HG02884 (cell line): ENCODE measurements around the gene RRP1B.
"Not testable (repeated sequence)": the region's sequence is repeated elsewhere in the genome, so short reads cannot be mapped to it uniquely, and the experiment has no call there.

ENCODE experiments used
- ATAC-seq: cut with Tn5 transposase; IDR thresholded peaks from one replicate; pipeline ENCODE4 v1.9.1; 2021; ENCODE audit warnings: mild to moderate bottlenecking, moderate library complexity; ENCODE audit not compliant: unreplicated experiment

Gene RRP1B, protein sequence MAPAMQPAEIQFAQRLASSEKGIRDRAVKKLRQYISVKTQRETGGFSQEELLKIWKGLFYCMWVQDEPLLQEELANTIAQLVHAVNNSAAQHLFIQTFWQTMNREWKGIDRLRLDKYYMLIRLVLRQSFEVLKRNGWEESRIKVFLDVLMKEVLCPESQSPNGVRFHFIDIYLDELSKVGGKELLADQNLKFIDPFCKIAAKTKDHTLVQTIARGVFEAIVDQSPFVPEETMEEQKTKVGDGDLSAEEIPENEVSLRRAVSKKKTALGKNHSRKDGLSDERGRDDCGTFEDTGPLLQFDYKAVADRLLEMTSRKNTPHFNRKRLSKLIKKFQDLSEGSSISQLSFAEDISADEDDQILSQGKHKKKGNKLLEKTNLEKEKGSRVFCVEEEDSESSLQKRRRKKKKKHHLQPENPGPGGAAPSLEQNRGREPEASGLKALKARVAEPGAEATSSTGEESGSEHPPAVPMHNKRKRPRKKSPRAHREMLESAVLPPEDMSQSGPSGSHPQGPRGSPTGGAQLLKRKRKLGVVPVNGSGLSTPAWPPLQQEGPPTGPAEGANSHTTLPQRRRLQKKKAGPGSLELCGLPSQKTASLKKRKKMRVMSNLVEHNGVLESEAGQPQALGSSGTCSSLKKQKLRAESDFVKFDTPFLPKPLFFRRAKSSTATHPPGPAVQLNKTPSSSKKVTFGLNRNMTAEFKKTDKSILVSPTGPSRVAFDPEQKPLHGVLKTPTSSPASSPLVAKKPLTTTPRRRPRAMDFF

DNA sequence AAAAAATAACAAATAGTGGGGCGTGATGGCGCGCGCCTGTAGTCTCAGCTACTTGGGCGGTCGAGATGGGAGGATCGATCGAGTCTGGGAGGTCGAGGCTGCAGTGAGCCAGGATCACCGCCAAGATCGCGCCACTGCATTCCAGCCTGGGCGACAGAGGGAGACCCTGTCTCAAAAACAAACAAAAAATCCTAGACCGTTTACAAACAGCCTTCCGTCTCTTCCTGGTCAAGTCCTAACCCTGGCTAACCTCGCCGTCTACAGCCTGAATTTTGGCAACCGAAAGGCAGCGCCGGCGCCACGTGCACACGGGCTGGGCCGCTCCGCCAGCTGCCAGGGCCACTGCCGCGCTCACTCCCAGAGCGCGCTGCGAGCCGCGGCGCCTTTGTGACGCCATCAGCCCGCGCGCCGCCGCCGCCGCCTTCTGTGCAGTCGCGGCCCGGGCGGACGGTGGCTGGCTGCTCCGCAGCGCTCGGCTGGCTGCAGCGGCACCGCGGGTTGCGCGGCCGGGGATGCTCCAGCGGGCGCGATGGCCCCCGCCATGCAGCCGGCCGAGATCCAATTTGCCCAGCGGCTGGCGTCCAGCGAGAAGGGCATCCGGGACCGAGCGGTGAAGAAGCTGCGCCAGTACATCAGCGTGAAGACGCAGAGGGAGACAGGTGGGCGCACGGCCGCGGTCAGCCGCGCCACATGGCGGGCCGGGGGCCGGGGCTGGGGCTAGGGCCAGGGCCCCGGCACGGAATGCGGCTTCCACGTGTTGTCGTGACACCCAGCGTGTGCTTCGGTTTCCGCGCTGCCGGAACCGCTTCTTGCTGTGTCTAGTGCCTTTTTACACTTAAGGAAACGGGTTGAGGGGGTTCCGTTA is at the start of gene RRP1B, which contains the start of gene HSF2BP:
Gene RRP1B (plus strand): TSS at position 425 of the 865 bp plus-strand sequence. CDS start 105 bp downstream, at position 530.
Gene HSF2BP (minus strand): TSS at position 353 of the 865 bp plus-strand sequence. CDS start 1,392 bp downstream, outside the sequence.
- peak; percentile 67 for ATAC-seq

- ATAC-seq: no peak
Observed at GRCh38 chr21:43611598-43612369, 47.6 kb upstream of the RRP1B start.

DNA sequence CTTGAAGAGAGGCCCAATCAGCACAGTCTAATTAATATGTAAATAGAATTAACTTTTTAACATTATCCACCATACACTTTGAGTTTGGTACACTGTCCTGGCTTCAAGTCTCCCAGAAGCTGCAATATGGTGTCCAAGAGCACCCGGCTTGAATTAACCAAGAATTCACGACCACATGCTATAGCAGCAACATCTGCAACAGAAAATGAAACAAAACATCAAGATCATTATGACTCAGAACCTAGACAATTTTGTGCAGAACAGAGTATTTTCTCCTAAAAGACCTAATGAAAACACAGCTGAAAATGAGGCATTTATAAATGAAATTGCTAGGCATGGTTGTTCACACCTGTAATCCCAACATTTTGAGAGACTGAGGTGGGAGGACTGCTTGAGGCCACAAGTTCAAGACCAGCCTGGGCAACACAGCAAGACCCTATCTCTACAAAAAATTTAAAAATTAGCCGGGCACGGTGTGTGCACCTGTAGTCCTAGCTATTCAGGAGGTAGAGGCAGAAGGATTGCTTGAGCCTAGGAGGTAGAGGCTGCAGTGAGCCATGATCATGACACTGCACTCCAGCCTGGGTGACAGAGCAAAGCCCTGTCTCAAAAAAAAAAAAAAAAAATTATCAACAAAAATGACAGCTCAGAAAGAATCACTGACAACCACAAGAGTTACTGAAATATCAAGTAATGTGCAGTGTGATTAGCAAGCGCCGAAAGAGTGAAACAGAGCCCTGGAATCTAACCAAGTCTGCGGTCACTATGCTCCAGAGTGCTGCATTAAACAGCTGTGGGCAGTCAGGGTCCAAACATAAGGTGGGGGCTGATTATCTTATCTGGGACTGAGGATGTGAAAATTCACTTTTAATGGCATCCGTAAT is 45.4 kb upstream of the RRP1B start:
- no peak for ATAC-seq

- ATAC-seq: no peak
Observed at GRCh38 chr21:43614839-43615238, 44.5 kb upstream of the RRP1B start.

DNA sequence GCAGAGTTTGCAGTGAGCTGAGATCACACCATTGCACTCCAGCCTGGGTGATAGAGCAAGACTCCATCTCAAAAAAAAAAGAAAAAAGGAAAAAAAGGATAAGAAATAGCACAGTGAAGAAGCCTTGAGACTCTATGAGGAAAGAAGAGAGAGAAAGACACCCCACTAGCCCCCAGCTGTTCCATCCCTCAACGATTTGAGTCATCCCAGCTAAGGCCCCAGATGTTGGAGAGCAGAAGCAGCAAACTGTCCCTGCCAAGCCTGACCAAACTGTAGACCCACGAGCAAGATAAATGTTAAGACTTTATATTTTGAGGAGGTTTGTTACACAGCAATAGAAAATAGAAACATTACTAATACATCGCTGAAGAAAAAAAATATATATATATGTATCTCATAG is 42.5 kb upstream of the RRP1B start:
- ATAC-seq: not testable (repeated sequence)

- ATAC-seq: no peak
Observed at GRCh38 chr21:43618940-43619339, 40.4 kb upstream of the RRP1B start.

- no peak for ATAC-seq
Observed at GRCh38 chr21:43619344-43619743, 40.0 kb upstream of the RRP1B start.

GRCh38 chr21:43619856-43620255 is 39.5 kb upstream of the RRP1B start:
- no peak for ATAC-seq

DNA sequence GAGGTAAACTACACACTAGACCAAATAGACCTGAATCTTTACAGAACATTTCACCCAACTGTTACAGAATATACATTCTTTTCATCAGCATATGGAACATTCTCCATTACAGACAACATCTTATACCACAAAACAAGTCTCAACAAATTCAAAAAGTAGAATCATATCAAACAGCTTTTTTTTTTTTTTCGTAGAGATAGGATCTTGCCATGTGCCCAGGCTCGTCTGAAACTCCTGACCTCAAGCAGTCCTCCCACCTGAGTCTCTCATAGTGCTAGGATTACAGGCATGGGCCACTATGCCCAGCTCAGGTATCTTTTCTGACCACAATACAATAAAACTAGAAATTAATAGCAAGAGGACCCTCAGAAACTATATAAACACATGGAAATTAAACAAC is 36.6 kb upstream of the RRP1B start:
- ATAC-seq: no peak

DNA sequence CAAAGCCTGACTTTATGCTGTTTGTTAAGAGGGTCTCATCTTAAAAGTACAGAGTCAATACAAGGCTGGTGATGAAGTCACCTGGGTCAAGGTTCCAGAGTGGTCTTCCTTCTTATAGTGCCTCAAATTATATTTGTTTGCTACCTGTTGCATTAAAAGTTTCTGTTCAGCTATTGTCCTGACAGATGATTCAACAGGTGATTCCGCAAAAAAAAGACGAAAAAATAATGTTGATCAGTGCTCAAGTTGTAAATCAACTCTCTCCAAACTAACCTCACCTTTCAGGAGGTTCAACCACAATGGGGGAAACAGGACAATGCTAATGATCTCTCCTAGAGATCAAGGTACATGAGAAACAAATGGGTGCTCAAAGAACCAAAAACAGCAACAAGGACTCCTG is 35.8 kb upstream of the RRP1B start:
- no peak for ATAC-seq

GRCh38 chr21:43624339-43624738 is 35.0 kb upstream of the RRP1B start:
- no peak for ATAC-seq

GRCh38 chr21:43626390-43626789 is 33.0 kb upstream of the RRP1B start:
- ATAC-seq: no peak

DNA sequence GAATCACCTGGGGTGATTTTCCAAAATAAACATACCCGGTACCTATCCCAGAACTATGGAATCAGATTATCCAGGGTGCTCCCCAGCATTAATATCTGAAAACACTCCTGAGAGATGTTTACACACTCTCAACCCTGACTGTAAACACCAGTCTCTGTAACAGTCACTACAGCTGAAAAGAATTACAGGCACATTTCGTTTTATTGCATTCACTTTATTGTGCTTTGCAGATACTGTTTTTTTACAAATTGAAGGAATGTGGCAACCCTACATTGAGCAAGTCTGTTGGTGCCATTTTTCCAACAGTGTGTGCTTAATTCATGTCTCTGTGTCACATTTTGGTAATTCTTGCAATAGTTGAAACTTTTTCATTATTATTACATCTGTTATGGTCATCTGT is 31.8 kb upstream of the RRP1B start:
- no peak for ATAC-seq

DNA sequence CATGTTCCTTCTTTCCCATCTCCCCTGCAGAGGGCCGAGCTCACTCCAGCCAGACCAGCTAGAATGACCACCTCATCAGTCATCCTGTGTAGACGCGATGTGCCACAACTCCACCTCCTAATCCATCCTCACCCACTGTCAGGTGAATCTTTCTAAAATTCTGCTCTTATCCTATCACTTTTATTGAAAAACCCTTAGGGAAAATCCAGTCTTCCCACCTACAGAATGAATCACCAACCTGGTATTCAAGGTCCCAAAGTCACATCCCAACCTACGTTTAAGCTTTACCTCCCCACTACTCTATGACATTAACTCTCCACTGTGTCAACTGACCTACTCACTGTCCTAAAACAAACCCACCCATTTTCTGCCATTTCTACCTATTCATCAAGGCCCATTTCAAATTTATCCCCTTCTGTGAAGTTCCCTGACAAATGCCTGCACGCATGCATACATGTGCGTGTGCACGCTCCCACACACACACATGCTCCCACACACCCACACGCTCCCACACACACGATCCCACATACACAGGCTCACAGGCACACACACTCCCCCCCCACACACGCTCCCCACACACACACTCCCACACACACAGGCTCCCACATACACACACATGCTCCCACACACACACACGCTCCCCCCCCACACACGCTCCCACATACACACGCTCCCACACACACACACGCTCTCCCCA is 27.8 kb upstream of the RRP1B start:
- no peak for ATAC-seq

- ATAC-seq: no peak
Observed at GRCh38 chr21:43632373-43632905, 26.9 kb upstream of the RRP1B start.

- no peak for ATAC-seq
Observed at GRCh38 chr21:43634618-43635017, 24.7 kb upstream of the RRP1B start.

DNA sequence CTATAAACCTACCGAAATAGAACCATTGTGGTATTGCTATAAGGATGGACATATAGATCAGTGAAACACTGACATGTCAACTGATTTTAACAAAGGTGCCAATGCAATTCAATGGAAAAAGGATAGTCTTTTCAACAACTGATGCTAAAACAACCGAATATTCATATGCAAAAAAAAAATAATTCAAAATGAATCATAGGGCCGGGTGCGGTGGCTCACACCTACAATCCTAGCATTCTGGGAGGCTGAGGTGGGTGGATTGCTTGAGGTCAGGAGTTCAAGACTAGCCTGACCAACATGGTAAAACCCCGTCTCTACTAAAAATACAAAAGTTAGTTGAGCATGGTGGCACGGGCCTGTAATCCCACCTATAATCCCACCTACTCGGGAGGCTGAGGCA is 23.9 kb upstream of the RRP1B start:
- ATAC-seq: no peak

DNA sequence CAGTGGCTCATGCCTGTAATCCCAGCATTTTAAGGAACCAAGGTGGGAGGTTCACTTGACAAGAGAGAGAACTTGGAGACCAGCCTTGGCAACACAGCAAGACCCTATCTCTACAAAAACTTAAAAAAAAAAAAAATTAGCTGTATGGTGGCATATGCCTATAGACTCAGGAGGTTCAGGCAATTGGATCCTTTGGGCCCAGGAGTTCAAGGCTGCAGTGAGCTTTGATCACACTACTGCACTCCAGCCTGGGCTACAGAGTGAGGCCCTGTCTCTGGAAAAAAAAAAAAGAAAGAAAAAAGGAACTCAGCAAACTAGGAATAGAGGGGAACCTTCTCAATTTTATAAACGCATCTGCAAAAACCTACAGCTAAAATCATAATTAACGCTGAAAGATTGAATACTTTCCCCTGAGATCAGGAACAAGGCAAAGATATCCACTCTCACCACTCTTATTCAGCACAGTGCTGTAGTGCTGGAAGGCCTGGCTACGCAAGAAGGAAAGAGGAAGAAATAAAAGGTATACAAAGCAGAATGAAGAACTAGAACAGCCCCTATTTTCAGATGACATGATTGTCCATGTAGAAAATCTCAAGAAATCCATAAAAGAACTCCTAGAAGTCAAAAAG is 21.7 kb upstream of the RRP1B start:
- ATAC-seq: no peak
